Thymus (tissue), 11 donors: ENCODE results near the gene TUBA3E. TPM values are rescaled to one million over a fixed set of nuclear protein-coding genes. Genes with fewer than 3 reads are reported as not detected.
A peak's percentile ranks its signal among the peaks of the same experiment; 100 is the strongest.
"Not testable (repeated sequence)": the region's sequence is repeated elsewhere in the genome, so short reads cannot be mapped to it uniquely, and the experiment has no call there.

ENCODE experiments used
- DNase-seq, 9 donors: peaks; one replicate each; pipeline ENCODE4 v3.0.0-alpha.2; 2013; ENCODE audit warnings: low spot score in 9 of 9, low read depth in 6 of 9, missing footprints in 1 of 9
- H3K27ac ChIP-seq, 2 donors: one replicate each; pipeline ENCODE4 v1.5.1; 2013; ENCODE audit warnings: control low read depth in 1 of 2, low read depth in 1 of 2, low read length in 1 of 2, mild to moderate bottlenecking in 1 of 2, moderate library complexity in 1 of 2
- H3K27me3 ChIP-seq, 2 donors: one replicate each; pipeline ENCODE4 v1.5.1; 2013; ENCODE audit warnings: low read length in 1 of 2; ENCODE audit not compliant: control insufficient read depth in 2 of 2, insufficient read depth in 1 of 2
- H3K36me3 ChIP-seq, 2 donors: one replicate each; pipeline ENCODE4 v1.5.1; 2013; ENCODE audit warnings: low read length in 1 of 2, mild to moderate bottlenecking in 1 of 2, moderate library complexity in 1 of 2; ENCODE audit not compliant: control insufficient read depth in 2 of 2, insufficient read depth in 2 of 2
- H3K4me1 ChIP-seq, 2 donors: one replicate each; pipeline ENCODE4 v1.5.1; 2013; ENCODE audit warnings: low read length in 2 of 2; ENCODE audit not compliant: control insufficient read depth in 2 of 2, insufficient read depth in 2 of 2
- H3K4me3 ChIP-seq, 2 donors: one replicate each; pipeline ENCODE4 v1.5.1; 2013; ENCODE audit warnings: low read length in 2 of 2, control low read depth in 1 of 2, mild to moderate bottlenecking in 1 of 2
- H3K9me3 ChIP-seq, 2 donors: one replicate each; pipeline ENCODE4 v1.5.1; 2013; ENCODE audit warnings: low read length in 1 of 2, mild to moderate bottlenecking in 1 of 2; ENCODE audit not compliant: control insufficient read depth in 2 of 2, insufficient read depth in 1 of 2
- WGBS: extraction: QIAGEN DNeasy Blood & Tissue Kit; methylation state at CpG from one replicate; pipeline ENCODE4 v1.1.7; 2013; 5-methylcytosine and 5-hydroxymethylcytosine counted together
- polyA plus RNA-seq: library from polyadenylated mRNA; stranded (reverse); fragments of 200-250 nt; gene quantifications from one replicate; pipeline ENCODE4 v1.2.3, GENCODE V29; 2013
- total RNA-seq: library from RNA; stranded (reverse); fragments of 120-200 nt; gene quantifications from one replicate; pipeline ENCODE4 v1.2.4, GENCODE V29; 2013
- donor health status: healthy.

The TUBA3E gene
- total and polyA plus RNA-seq, 2 donors = 0.05 to 0.82 TPM

DNA sequence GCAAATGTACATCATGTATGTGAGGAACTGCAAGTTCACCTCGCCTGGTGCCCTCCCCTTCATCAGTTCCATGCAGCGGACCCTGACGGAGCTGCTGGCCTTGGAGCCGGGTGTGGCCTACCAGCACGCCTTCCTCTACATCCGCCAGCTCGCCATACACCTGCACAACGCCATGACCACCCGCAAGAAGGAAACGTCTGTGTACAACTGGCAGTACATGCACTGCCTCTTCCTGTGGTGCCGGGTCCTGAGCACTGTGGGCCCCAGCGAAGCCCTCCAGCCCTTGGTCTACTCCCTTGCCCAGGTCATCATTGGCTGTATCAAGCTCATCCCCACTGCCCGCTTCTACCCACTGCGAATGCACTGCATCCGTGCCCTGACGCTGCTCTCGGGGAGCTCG is 32.1 kb upstream of the TUBA3E start:
- 94% methylated on average over 18 of the region's 18 CpGs for WGBS
- H3K9me3 ChIP-seq = peaks cover 0 to 13% of the 10 kb centered on the region in 2 donors
- not testable (repeated sequence) for H3K4me1 ChIP-seq, H3K4me3 ChIP-seq, H3K27me3 ChIP-seq, H3K27ac ChIP-seq, DNase-seq, H3K36me3 ChIP-seq

GRCh38 chr2:130229161-130229510 is 30.9 kb upstream of the TUBA3E start:
- not testable (repeated sequence) for H3K27me3 ChIP-seq, H3K27ac ChIP-seq, H3K4me1 ChIP-seq, H3K36me3 ChIP-seq
- DNase-seq = peak in 5 of 9 donors; percentile 16 to 33 (median 24)
- H3K9me3 ChIP-seq = peaks cover 0 to 13% of the 10 kb centered on the region in 2 donors
- H3K4me3 ChIP-seq = peak overlapping the region in 1 of 2 donors; percentile 12
- 50% methylated on average over 48 of the region's 48 CpGs for WGBS

DNA sequence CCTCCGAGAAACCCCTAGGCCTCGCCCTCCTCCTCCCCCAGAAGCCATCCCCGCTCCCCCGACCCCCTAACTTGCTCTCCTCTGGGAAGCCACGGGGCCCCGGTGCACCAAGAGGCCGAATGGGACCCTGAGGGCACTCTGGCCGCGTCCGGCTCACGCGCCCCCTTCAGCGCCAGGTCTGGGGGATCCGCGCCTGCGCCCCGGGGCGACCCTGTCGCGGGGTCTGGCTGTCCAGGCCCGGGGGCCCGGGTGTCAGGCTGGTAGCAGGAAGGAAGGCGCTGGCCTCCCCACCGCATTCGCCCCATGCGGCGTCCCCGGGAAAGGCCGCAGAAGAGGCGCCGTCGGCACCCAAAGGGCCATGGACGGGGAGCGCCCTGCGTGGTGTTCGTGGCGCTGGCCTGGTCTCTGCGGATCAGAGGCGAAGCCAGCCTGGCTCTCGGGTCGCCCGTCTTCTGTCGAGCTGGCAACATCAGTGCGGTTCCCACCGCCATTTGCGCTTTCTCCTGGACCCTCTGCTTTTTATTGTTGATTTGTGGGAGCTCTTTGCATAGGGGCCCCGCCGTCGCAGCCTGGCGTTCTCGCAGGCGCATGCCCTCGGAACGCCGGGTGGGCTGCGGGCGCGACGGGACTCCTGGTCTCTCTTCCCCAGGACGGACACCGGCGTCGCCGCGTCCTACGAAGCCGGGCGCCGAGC is 30.4 kb upstream of the TUBA3E start:
- 87% methylated on average over 69 of the region's 69 CpGs for WGBS
- H3K36me3 ChIP-seq, H3K27ac ChIP-seq, H3K4me3 ChIP-seq, DNase-seq, H3K4me1 ChIP-seq, H3K27me3 ChIP-seq: not testable (repeated sequence)
- H3K9me3 ChIP-seq = peaks cover 0 to 13% of the 10 kb centered on the region in 2 donors

- H3K36me3 ChIP-seq, H3K27me3 ChIP-seq, DNase-seq, H3K4me1 ChIP-seq, H3K27ac ChIP-seq, H3K4me3 ChIP-seq: not testable (repeated sequence)
- 93% methylated on average over 21 of the region's 21 CpGs for WGBS
- H3K9me3 ChIP-seq = peaks cover 0 to 13% of the 10 kb centered on the region in 2 donors
Measured at GRCh38 chr2:130228005-130228404, 29.8 kb upstream of the TUBA3E start.

DNA sequence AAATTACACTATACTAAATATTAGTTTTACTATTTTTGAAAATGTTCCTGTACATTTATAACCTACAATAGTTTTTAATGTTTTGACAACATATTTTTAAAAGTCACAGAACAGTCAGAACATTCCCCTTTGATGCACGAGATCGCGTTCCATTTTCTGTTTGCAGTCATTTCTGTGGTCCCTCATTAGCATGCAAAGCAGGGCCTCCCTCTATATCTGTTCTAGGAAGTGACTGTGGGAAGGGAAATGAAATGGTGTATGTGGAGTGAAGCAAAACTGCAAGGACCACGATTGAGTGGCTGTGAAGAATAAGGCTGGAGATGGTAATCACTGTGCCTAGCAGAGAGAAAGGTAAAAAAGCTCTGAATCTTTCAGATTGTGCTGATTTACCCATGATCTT is 24.3 kb upstream of the TUBA3E start:
- H3K9me3 ChIP-seq, H3K4me1 ChIP-seq, H3K4me3 ChIP-seq, H3K27me3 ChIP-seq, H3K27ac ChIP-seq, DNase-seq, H3K36me3 ChIP-seq: not testable (repeated sequence)
- WGBS = 22% methylated on average over 4 of the region's 4 CpGs

DNA sequence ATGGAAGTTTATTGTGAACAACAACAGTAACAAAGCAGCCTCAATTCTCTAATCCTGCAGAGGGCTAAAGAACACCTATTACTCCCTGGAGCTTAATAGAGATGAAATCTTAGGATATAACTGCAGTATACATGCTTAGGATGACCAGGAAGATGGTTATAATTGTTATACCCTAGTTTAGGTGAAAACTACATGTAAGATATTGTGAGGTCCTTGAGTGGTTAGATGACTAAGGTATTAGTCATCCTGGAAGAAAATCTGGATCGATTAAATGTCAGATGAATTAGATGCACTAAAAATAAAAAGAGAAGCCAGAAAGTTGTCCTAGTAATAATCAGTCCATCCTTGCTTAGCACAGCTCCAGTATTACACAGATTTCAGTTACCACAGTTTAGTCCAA is 22.3 kb upstream of the TUBA3E start:
- not testable (repeated sequence) for H3K36me3 ChIP-seq, H3K4me1 ChIP-seq, H3K27me3 ChIP-seq, H3K4me3 ChIP-seq, H3K9me3 ChIP-seq, H3K27ac ChIP-seq, DNase-seq
- 78% methylated on average over 1 of the region's 1 CpG for WGBS

DNA sequence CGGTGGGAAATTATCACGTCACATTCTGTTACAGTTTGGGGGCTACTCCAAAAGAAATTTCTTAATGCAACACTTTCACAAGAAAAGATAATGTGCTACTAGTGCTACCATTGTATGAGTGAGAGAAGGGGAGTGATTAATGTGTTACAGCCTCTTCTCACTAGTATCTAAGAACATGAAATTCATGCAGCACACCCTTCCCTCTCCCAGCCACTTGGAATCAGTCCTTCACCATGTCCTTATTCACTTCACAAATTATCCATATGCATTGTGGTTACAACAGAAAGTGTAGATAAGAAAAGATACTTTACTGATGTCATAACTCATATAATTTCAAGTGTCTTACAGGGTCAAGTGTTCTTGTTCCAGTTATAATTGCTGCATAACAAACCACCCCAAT is 20.9 kb upstream of the TUBA3E start:
- DNase-seq, H3K27ac ChIP-seq, H3K4me1 ChIP-seq, H3K36me3 ChIP-seq, H3K27me3 ChIP-seq, H3K4me3 ChIP-seq, H3K9me3 ChIP-seq: not testable (repeated sequence)
- WGBS = 98% methylated on average over 2 of the region's 2 CpGs

DNA sequence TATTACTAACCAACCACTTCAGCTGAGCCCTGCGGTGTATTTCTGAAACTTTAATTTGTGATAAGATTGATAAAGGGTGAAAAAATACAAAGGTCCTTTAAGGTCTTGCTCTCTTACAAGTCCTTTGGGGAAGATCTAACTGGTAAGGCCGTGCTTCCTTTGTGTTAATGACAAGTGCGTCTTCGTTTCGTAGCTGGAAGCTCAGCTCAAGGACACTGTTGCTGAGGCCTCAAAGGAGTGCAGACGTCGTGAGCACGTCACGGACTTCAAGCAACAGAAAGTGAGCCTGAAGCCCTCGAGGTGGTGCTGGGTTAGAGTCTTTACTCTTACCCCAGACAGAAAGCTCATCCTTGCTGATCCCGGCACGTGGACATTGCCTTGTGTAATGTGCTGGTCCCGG is 8.8 kb upstream of the TUBA3E start:
- 91% methylated on average over 13 of the region's 13 CpGs for WGBS
- H3K27ac ChIP-seq, H3K4me3 ChIP-seq, H3K36me3 ChIP-seq, H3K4me1 ChIP-seq, H3K27me3 ChIP-seq, DNase-seq, H3K9me3 ChIP-seq: not testable (repeated sequence)

DNA sequence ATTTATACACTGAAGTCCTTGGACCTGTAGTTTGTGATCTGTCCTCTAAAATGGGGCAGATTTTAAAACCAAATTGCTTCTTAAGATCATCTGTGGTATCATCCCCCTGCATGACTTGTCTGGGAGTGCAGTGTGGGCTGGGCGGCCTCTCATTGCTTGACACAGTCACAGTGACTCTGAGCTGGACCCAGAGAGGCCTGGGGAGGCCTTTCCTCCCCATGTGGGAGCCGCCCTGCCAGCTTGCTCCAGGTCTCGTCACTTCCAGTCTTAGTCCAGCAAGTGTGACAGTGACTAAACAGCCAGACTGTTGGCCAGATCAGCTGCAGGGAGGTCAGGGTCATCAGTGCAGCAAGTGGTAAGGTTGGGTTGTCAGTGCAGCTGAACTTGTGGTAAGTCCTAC is 4.9 kb upstream of the TUBA3E start:
- not testable (repeated sequence) for H3K27me3 ChIP-seq, DNase-seq
- 87% methylated on average over 3 of the region's 3 CpGs for WGBS

DNA sequence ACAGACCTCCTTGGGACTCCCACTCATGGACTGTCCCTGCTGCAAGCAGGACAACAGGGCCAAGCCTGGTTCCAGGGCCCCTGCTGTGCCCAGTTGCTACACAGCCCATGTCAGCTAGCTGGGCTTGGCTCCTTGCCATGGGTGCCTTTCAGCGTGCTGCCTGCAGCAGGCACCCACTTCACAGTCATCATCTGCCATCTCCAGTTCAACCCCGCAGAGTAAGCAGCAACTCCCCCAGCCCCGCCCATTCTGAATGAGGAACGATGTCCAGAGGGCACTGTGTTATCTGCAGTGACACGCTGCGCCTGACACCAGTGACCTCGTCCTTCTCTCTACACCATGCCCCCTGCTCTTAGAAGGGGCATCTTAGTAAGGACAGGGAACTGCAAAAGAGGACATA is 4.3 kb upstream of the TUBA3E start:
- DNase-seq, H3K36me3 ChIP-seq, H3K4me1 ChIP-seq, H3K27ac ChIP-seq, H3K27me3 ChIP-seq, H3K9me3 ChIP-seq, H3K4me3 ChIP-seq: not testable (repeated sequence)
- WGBS = 79% methylated on average over 6 of the region's 7 CpGs

More for the DNA sequence above, 4.9 kb upstream of the TUBA3E start:
- not testable (repeated sequence) for H3K27ac ChIP-seq, H3K4me1 ChIP-seq, H3K9me3 ChIP-seq, H3K4me3 ChIP-seq, H3K36me3 ChIP-seq
